Effector CD8-positive, alpha-beta T cell (primary cell): ENCODE measurements around the gene CLK3.
A peak's percentile ranks its signal among the peaks of the same experiment; 100 is the strongest.
"Not testable (repeated sequence)": the region's sequence is repeated elsewhere in the genome, so short reads cannot be mapped to it uniquely, and the experiment has no call there.

ENCODE experiments used
- DNase-seq: peaks from one replicate; lab custom pipeline; 2025; lab: John Stamatoyannopoulos, UW
- total RNA-seq, 4 experiments: gene quantifications; one replicate each; lab custom pipeline; 2026; lab: John Stamatoyannopoulos, UW

Gene CLK3
- total RNA-seq, result 115 to 180 (median 166) reads per million in 4 experiments

- peak; percentile 85 for DNase-seq
Observed at GRCh38 chr15:74615508-74616365, at the start of gene CLK3. TSS of gene CLK3 (plus strand) at chr15:74615836. CDS start at chr15:74619197, 3,361 bp downstream.

- DNase-seq, result no peak
Observed at GRCh38 chr15:74568594-74568993, 47.0 kb upstream of the CLK3 start.

- DNase-seq, result no peak
Observed at GRCh38 chr15:74569731-74570070, 45.9 kb upstream of the CLK3 start.

GRCh38 chr15:74571191-74571590 lies 44.4 kb upstream of the CLK3 start:
- DNase-seq, result no peak

- no peak for DNase-seq
Observed at GRCh38 chr15:74573987-74574386, 41.6 kb upstream of the CLK3 start.

GRCh38 chr15:74578496-74578994 lies 37.1 kb upstream of the CLK3 start:
- no peak for DNase-seq

GRCh38 chr15:74579001-74579400 lies 36.6 kb upstream of the CLK3 start:
- DNase-seq, result no peak

GRCh38 chr15:74580538-74581350 lies 34.9 kb upstream of the CLK3 start:
- DNase-seq, result no peak

GRCh38 chr15:74584204-74584603 lies 31.4 kb upstream of the CLK3 start:
- no peak for DNase-seq

- DNase-seq, result no peak
Observed at GRCh38 chr15:74584779-74585178, 30.9 kb upstream of the CLK3 start.

GRCh38 chr15:74585191-74585590 lies 30.4 kb upstream of the CLK3 start:
- DNase-seq, result no peak

GRCh38 chr15:74585857-74586256 lies 29.8 kb upstream of the CLK3 start:
- no peak for DNase-seq

GRCh38 chr15:74589826-74590225 lies 25.8 kb upstream of the CLK3 start:
- no peak for DNase-seq

GRCh38 chr15:74592222-74592621 lies 23.4 kb upstream of the CLK3 start:
- DNase-seq, result no peak

- DNase-seq, result no peak
Observed at GRCh38 chr15:74593122-74593521, 22.5 kb upstream of the CLK3 start.

GRCh38 chr15:74594455-74594854 lies 21.2 kb upstream of the CLK3 start:
- DNase-seq, result no peak

GRCh38 chr15:74595271-74595670 lies 20.4 kb upstream of the CLK3 start:
- no peak for DNase-seq

- not testable (repeated sequence) for DNase-seq
Observed at GRCh38 chr15:74596736-74597135, 18.9 kb upstream of the CLK3 start.

GRCh38 chr15:74597146-74597705 lies 18.4 kb upstream of the CLK3 start:
- DNase-seq, result not testable (repeated sequence)

- DNase-seq, result peak; percentile 84
Observed at GRCh38 chr15:74598126-74598842, 17.4 kb upstream of the CLK3 start.

- DNase-seq, result no peak
Observed at GRCh38 chr15:74599156-74599555, 16.5 kb upstream of the CLK3 start.
